Measurements from ENCODE around the gene CDK10. TPM values are rescaled to one million over a fixed set of nuclear protein-coding genes. Genes with fewer than 3 reads are reported as not detected.

Gene CDK10
- total RNA-seq, 1 experiment from 2014 or later: 76.6 TPM

GRCh38 chr16:89727406-89728120, 41.1 kb downstream of the CDK10 start:
- H3K4me3 ChIP-seq: no peak overlapping the region
- POLR2A ChIA-PET (ENCODE audit: unreplicated experiment): no interaction called here
- CTCF ChIA-PET: no interaction called here
- H3K9me3 ChIP-seq (ENCODE audit: insufficient read depth, low read depth): no peaks in the 10 kb centered on the region
- H3K79me2 ChIP-seq (ENCODE audit: low read depth): peaks cover 20% of the 10 kb centered on the region
- TF ChIP-seq CTCF (conservative IDR thresholded peaks at IDR 0.05): no peak
- TF ChIP-seq EZH2 (IDR thresholded peaks at IDR 0.05; ENCODE audit: low read depth): no peak
- peaks cover 34% of the 10 kb centered on the region; the same call in 1 of the 2 replicates for H3F3A ChIP-seq (ENCODE audit: insufficient read depth, low read depth)
- intact Hi-C loops (cut with micrococcal nuclease; ENCODE audit: unreplicated experiment): no loop called here
- H3K27ac ChIP-seq: no peak overlapping the region
- H3K36me3 ChIP-seq (ENCODE audit: low read depth): no peaks in the 10 kb centered on the region; the same call in 1 of the 2 replicates
- H3K27me3 ChIP-seq (ENCODE audit: insufficient read depth, low read depth): no peaks in the 10 kb centered on the region
- H3K4me2 ChIP-seq: no peak overlapping the region
- BruUV-seq (replicated peaks): no TSS peak
- DNase-seq: peak in 1 of 2 experiments; percentile 3
- peaks cover 10% of the 10 kb centered on the region for H3K4me1 ChIP-seq (replicated peaks; ENCODE audit: insufficient read depth)
- H3K9me2 ChIP-seq (ENCODE audit: insufficient read depth): no peaks in the 10 kb centered on the region
- H4K20me1 ChIP-seq (ENCODE audit: insufficient read depth): peaks cover 22% of the 10 kb centered on the region
- H2AFZ ChIP-seq: no peak overlapping the region

DNA sequence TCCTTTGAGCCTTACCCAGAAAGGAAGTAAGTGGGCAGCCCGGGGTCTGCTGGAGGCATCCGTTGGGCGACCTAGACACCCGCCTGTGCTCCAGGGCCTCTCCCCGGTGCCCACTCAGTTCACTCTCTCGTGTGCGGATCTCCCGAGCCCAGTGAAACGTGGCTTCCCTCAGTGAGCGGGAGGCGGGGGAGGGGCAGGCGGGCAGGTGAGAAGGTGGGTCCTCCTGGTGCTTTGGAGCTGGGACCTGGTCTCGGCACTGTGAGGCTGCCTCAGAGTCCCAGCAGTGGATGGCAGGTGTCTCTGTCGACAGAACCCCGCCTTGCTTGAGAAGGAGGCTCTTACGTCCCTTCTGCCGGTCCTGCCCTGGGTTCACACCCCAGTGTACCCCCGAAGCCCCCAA, 42.8 kb downstream of the CDK10 start:
- no TSS peak for BruUV-seq (replicated peaks)
- no peak overlapping the region for H3K4me2 ChIP-seq
- H3K36me3 ChIP-seq (ENCODE audit: low read depth): no peaks in the 10 kb centered on the region; the same call in 1 of the 2 replicates
- TF ChIP-seq EZH2 (IDR thresholded peaks at IDR 0.05; ENCODE audit: low read depth): no peak
- no peak for TF ChIP-seq CTCF (conservative IDR thresholded peaks at IDR 0.05)
- no peak overlapping the region for H3K4me3 ChIP-seq
- H3K9me3 ChIP-seq (ENCODE audit: insufficient read depth, low read depth): no peaks in the 10 kb centered on the region
- no peak overlapping the region for H2AFZ ChIP-seq
- peaks cover 5% of the 10 kb centered on the region; the same call in 1 of the 2 replicates for H4K20me1 ChIP-seq (ENCODE audit: insufficient read depth)
- intact Hi-C loops (cut with micrococcal nuclease; ENCODE audit: unreplicated experiment): no loop called here
- peaks cover 17% of the 10 kb centered on the region; the same call in 1 of the 2 replicates for H3F3A ChIP-seq (ENCODE audit: insufficient read depth, low read depth)
- peaks cover 3% of the 10 kb centered on the region; the same call in 1 of the 2 replicates for H3K79me2 ChIP-seq (ENCODE audit: low read depth)
- no peaks in the 10 kb centered on the region for H3K9me2 ChIP-seq (ENCODE audit: insufficient read depth)
- CTCF ChIA-PET: no interaction called here
- H3K4me1 ChIP-seq (replicated peaks; ENCODE audit: insufficient read depth): no peaks in the 10 kb centered on the region
- no peak overlapping the region for H3K27ac ChIP-seq
- POLR2A ChIA-PET (ENCODE audit: unreplicated experiment): no interaction called here
- no peaks in the 10 kb centered on the region for H3K27me3 ChIP-seq (ENCODE audit: insufficient read depth, low read depth)
- DNase-seq: peak in 1 of 2 experiments; percentile 0

GRCh38 chr16:89729863-89730593, 43.5 kb downstream of the CDK10 start:
- ChIA-PET CTCF (no interaction called here), POLR2A (ENCODE audit: unreplicated experiment) (no interaction called here)
- Histone ChIP-seq H3K4me2 (no peak overlapping the region), H3F3A (ENCODE audit: insufficient read depth, low read depth) (peaks cover 14% of the 10 kb centered on the region; the same call in 1 of the 2 replicates), H3K36me3 (ENCODE audit: low read depth) (no peaks in the 10 kb centered on the region; the same call in 1 of the 2 replicates), H3K4me1 (replicated peaks; ENCODE audit: insufficient read depth) (no peaks in the 10 kb centered on the region), H3K27me3 (ENCODE audit: insufficient read depth, low read depth) (no peaks in the 10 kb centered on the region), H4K20me1 (ENCODE audit: insufficient read depth) (no peaks in the 10 kb centered on the region; the same call in 1 of the 2 replicates), H3K27ac (no peak overlapping the region), H3K4me3 (no peak overlapping the region), H3K9me2 (ENCODE audit: insufficient read depth) (no peaks in the 10 kb centered on the region), H3K79me2 (ENCODE audit: low read depth) (no peaks in the 10 kb centered on the region), H2AFZ (no peak overlapping the region), H3K9me3 (ENCODE audit: insufficient read depth, low read depth) (no peaks in the 10 kb centered on the region)
- no TSS peak for BruUV-seq (replicated peaks)
- intact Hi-C loops (cut with micrococcal nuclease; ENCODE audit: unreplicated experiment): no loop called here
- DNase-seq: peak in 1 of 2 experiments; percentile 29
- TF ChIP-seq CTCF (conservative IDR thresholded peaks at IDR 0.05): no peak
- no peak for TF ChIP-seq EZH2 (IDR thresholded peaks at IDR 0.05; ENCODE audit: low read depth)

Data from PC-9 (cell line).